Thoracic aorta (tissue), 2 donors: ENCODE data around the gene GNAO1. TPM values are rescaled to one million over a fixed set of nuclear protein-coding genes. Genes with fewer than 3 reads are reported as not detected.

Experiments used
- ATAC-seq: fragments of 150-250 bp; one replicate; pipeline ENCODE4 v1.8.0; 2017; ENCODE audit warnings: low read depth; ENCODE audit not compliant: insufficient number of reproducible peaks, low FRiP score
- DNase-seq: peaks from one replicate; pipeline ENCODE4 v3.0.0-alpha.2; 2020; ENCODE audit warnings: low spot score
- H3K27ac ChIP-seq, 2 donors: fragments of 200-600 bp; sonication (generic); 1 replicate in 1 of 2; 2 replicates in 1 of 2; pipeline ENCODE4 v1.5.1; 2016; ENCODE audit warnings: mild to moderate bottlenecking in 2 of 2, moderate library complexity in 2 of 2
- H3K27me3 ChIP-seq: fragments of 200-600 bp; sonication (generic); replicated peaks from 2 replicates; pipeline ENCODE4 v1.6.0; 2016; ENCODE audit warnings: mild to moderate bottlenecking; ENCODE audit not compliant: insufficient read depth
- H3K36me3 ChIP-seq: fragments of 200-600 bp; sonication (generic); one replicate; pipeline ENCODE4 v1.5.1; 2016
- H3K4me1 ChIP-seq, 2 donors: fragments of 200-600 bp; sonication (generic); 1 replicate in 1 of 2; 2 replicates in 1 of 2; pipeline versions ENCODE4 v1.5.1 to v1.6.0; 2016; ENCODE audit warnings: low read depth in 2 of 2, mild to moderate bottlenecking in 1 of 2; ENCODE audit not compliant: control insufficient read depth in 1 of 2
- H3K4me3 ChIP-seq: fragments of 200-600 bp; sonication (generic); 2 replicates; pipeline ENCODE4 v1.5.1; 2016; ENCODE audit warnings: mild to moderate bottlenecking
- H3K9me3 ChIP-seq: fragments of 200-600 bp; sonication (generic); 2 replicates; pipeline ENCODE4 v1.5.1; 2016
- CTCF ChIP-seq: fragments of 200-600 bp; sonication (generic); IDR thresholded peaks from one replicate; pipeline ENCODE4 v1.5.1; 2019; ENCODE audit warnings: antibody characterized with exemption
- total RNA-seq, 2 donors: library from RNA; depleted of rRNA; stranded (reverse); fragments of >200 nt; gene quantifications; one replicate each; pipeline versions ENCODE4 v1.1.0 to v1.2.3, GENCODE V29; 2016

Gene GNAO1
- total RNA-seq, 2 donors from 2014 or later: 2.0 to 4.5 TPM

GRCh38 chr16:56244612-56245011, 53.3 kb downstream of the GNAO1 start:
- no peak for ATAC-seq
- H3K9me3 ChIP-seq: no peaks in the 10 kb centered on the region
- no peak for TF ChIP-seq CTCF

GRCh38 chr16:56245197-56245596, 53.9 kb downstream of the GNAO1 start:
- no peak for ATAC-seq
- no peak overlapping the region for H3K27ac ChIP-seq

More at GRCh38 chr16:56244612-56245011, 53.3 kb downstream of the GNAO1 start:
- Histone ChIP-seq H3K4me3 (no peak overlapping the region), H3K4me1 (no peaks in the 10 kb centered on the region), H3K36me3 (no peaks in the 10 kb centered on the region), H3K27me3 (no peaks in the 10 kb centered on the region), H3K27ac (no peak overlapping the region)
- no peak for DNase-seq

DNA sequence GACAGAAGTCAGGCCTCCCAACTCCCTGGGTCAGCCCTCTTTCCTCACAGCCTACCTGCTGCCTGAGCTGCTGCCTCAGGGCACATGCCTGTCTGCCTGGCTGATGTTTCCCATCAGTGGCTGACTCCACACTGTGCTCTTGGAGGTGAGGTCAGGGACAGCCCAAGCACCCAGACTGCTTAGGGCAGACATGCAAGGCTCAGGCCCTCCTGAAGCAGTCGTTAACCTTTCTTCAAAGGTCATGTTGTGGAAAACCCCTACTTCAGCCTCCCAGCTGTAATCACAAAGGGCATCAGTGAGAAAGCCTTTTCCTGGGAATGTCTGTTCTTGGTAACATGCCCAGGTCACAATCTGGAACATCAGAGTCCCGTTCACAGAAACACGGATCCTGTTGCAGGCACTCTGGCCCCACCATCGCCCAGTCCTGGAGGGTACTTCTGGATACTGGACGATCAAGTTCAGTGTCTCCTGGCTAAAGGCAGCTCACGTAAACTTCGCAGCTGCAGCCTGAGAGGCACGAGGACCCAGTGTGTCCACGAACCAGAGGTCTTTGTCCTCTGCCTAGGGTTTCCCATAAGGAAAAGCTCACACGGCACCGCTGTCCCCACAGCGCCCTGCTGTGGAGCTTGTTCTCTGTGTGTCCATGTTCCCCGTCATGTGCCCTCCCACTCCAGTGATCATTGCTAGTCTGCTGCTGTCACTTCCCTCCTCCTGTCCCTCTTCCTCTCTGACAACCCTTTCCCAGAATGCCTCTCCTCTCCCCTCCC, 54.9 kb downstream of the GNAO1 start:
- Histone ChIP-seq H3K9me3 (no peaks in the 10 kb centered on the region), H3K4me3 (no peak overlapping the region), H3K27me3 (no peaks in the 10 kb centered on the region), H3K36me3 (no peaks in the 10 kb centered on the region), H3K27ac (no peak overlapping the region), H3K4me1 (no peaks in the 10 kb centered on the region)
- no peak for TF ChIP-seq CTCF
- no peak for DNase-seq
- no peak for ATAC-seq

More at GRCh38 chr16:56245197-56245596, 53.9 kb downstream of the GNAO1 start:
- H3K4me1 ChIP-seq: no peaks in the 10 kb centered on the region
- TF ChIP-seq CTCF: no peak
- no peak for DNase-seq
- H3K36me3 ChIP-seq: no peaks in the 10 kb centered on the region
- no peaks in the 10 kb centered on the region for H3K9me3 ChIP-seq
- no peak overlapping the region for H3K4me3 ChIP-seq
- no peaks in the 10 kb centered on the region for H3K27me3 ChIP-seq

DNA sequence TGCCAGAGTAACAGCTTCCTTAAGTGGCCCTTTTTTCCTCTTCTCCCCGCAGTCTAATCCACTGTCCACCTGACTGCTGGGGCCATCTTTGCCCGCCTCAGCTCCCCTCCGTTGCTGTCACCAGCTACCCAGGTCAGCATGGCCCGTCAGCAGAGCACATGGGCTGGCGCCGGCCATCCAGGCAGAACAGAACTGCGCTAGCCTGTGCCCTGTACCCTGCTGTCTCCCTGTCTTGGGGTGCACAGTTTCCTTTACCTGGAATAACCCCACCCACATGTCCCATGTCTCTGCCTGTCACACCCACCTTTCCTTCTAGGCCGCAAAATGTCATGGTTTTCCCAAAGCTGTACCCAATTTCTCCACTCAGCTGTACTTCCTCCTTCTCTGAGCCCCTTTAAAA, 55.7 kb downstream of the GNAO1 start:
- Histone ChIP-seq H3K4me1 (no peaks in the 10 kb centered on the region), H3K27ac (no peak overlapping the region), H3K27me3 (no peaks in the 10 kb centered on the region), H3K9me3 (no peaks in the 10 kb centered on the region), H3K4me3 (no peak overlapping the region), H3K36me3 (no peaks in the 10 kb centered on the region)
- DNase-seq (no peak), ATAC-seq (no peak)
- no peak for TF ChIP-seq CTCF

GRCh38 chr16:56247808-56248207, 56.5 kb downstream of the GNAO1 start:
- no peaks in the 10 kb centered on the region for H3K4me1 ChIP-seq

More at GRCh38 chr16:56247808-56248207, 56.5 kb downstream of the GNAO1 start:
- Histone ChIP-seq H3K36me3 (no peaks in the 10 kb centered on the region), H3K9me3 (no peaks in the 10 kb centered on the region), H3K27ac (no peak overlapping the region), H3K4me3 (no peak overlapping the region), H3K27me3 (no peaks in the 10 kb centered on the region)
- no peak for ATAC-seq
- no peak for TF ChIP-seq CTCF
- DNase-seq: no peak
